ENCODE data around the gene SLC16A5. TPM values are rescaled to one million over a fixed set of nuclear protein-coding genes. Genes with fewer than 3 reads are reported as not detected.
A peak's percentile ranks its signal among the peaks of the same experiment; 100 is the strongest.
"Not testable (repeated sequence)": the region's sequence is repeated elsewhere in the genome, so short reads cannot be mapped to it uniquely, and the experiment has no call there.

SLC16A5 gene
- total RNA-seq, 1 donor from 2014 or later, result 50.9 TPM

DNA sequence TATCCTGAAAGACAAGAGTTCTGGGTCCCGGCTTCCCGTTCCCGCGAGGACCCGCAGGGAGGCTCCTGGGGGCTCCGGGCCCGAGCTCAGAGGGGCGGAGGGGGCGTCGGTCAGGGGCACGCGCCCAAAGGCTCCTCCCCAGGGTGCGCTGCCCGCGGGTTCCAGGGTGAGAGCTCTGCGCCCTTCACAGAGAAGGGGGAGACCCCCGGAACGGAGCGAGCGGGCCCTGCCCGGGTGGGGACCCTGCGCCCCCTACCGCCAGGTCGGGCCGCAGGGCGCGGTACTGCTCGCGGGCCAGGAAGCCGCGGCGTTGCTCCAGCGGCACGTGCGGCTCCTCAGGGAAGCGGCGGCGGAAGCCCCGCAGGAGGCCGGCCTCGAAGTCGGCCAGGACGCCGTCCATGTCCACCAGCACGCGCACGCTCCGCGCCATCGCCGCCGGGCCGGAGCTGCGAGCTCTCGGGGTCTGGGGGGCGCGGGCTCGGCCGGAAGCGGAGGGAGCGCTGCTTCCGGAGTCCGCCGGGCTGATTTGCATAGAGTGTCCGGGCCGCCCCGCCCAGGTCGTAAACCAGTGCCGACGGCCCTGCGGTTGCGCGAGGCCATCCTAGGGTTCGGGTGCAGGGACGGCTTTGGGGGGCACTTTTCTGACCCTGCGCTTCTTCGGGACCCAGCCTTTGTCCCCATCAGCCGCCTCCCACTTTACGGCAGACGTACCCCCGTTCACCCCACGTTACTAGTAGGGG is 43.7 kb downstream of the SLC16A5 start, which contains the start of gene NT5C:
Gene NT5C (minus strand): TSS at position 465 of the 740 bp plus-strand sequence. CDS start 35 bp downstream, at position 430.
- Mint-ChIP-seq H3K36me3 (ENCODE audit: low read depth, unreplicated experiment) (peaks cover 18% of the 10 kb centered on the region), H3K27ac (ENCODE audit: unreplicated experiment) (peak within 1 kb of the TSS; percentile 72), H3K4me3 (ENCODE audit: unreplicated experiment) (peak within 1 kb of the TSS; percentile 71), H3K9me3 (ENCODE audit: unreplicated experiment) (no peaks in the 10 kb centered on the region), H3K4me1 (ENCODE audit: unreplicated experiment) (peaks cover 8% of the 10 kb centered on the region), H3K27me3 (ENCODE audit: unreplicated experiment) (peaks cover 10% of the 10 kb centered on the region)
- TF ChIP-seq, protein P1, sequence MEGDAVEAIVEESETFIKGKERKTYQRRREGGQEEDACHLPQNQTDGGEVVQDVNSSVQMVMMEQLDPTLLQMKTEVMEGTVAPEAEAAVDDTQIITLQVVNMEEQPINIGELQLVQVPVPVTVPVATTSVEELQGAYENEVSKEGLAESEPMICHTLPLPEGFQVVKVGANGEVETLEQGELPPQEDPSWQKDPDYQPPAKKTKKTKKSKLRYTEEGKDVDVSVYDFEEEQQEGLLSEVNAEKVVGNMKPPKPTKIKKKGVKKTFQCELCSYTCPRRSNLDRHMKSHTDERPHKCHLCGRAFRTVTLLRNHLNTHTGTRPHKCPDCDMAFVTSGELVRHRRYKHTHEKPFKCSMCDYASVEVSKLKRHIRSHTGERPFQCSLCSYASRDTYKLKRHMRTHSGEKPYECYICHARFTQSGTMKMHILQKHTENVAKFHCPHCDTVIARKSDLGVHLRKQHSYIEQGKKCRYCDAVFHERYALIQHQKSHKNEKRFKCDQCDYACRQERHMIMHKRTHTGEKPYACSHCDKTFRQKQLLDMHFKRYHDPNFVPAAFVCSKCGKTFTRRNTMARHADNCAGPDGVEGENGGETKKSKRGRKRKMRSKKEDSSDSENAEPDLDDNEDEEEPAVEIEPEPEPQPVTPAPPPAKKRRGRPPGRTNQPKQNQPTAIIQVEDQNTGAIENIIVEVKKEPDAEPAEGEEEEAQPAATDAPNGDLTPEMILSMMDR (IDR thresholded peaks at IDR 0.05; ENCODE audit: unreplicated experiment), result peak; percentile 77
- peak; percentile 79 for DNase-seq (ENCODE audit: low spot score)

DNA sequence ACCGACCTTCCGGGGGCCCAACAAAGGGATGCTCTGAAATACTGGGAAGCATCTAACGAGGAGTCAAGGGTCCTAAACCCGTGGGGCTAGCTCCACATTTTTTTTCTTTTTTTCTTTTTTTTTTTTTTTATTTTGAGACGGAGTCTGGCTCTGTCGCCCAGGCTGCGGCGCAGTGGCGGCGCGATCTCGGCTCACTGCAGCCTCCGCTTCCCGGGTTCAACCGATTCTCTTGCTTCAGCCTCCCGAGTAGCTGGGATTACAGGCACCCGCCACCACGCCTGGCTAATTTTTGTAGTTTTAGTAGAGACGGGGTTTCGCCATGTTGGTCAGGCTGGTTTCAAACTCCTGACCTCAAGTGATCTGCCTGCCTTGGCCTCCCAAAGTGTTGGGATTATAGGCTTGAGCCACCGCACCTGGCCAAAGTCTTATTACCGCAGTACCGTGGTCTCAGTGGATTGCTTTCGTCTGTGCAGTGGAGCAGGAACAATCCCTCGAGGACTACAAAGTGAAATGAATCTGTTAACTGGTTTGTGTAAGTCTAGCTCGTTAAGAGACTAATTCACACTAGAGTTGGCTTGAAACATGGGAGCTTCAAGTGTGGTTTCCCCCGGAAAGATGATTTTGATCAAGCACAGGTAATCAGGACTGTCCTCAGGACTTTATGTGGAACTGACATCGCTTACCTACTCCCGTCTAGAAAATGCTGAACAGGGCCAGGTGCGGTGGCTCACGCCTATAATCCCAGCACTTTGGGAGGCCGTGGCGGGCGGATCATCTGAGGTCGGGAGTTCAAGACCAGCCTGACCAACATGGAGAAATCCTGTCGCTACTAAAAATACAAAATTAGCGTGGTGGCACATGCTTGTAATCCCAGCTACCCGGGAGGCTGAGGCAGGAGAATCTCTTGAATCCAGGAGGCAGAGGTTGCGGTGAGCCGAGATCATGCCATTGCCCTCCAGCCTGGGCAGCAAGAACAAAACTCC is 44.6 kb downstream of the SLC16A5 start:
- peaks cover 20% of the 10 kb centered on the region for H3K36me3 Mint-ChIP-seq (ENCODE audit: low read depth, unreplicated experiment)
- DNase-seq (ENCODE audit: low spot score); H3K9me3 Mint-ChIP-seq (ENCODE audit: unreplicated experiment); H3K27me3 Mint-ChIP-seq (ENCODE audit: unreplicated experiment); H3K4me1 Mint-ChIP-seq (ENCODE audit: unreplicated experiment): not testable (repeated sequence)
- peak overlapping the region; percentile 72 for H3K27ac Mint-ChIP-seq (ENCODE audit: unreplicated experiment)
- peak overlapping the region; percentile 71 for H3K4me3 Mint-ChIP-seq (ENCODE audit: unreplicated experiment)

DNA sequence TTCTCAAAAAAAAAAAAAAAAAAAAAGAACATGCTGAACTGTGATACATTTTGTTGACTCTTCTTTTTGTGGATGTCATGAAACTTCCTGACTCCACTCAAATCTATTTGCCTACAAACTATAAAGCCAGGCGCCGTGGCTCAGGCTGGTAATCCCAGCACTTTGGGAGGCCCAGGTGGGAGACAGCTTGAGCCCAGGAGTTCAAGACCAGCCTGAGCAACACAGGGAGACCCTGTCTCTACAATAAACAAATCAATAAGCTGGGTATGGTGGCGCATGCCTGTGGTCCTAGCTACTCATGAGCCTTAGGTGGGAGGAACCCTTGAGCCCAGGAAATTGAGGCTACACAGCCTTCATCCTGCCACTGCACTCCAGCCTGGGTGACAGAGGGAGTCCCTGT is 45.2 kb downstream of the SLC16A5 start:
- no peak overlapping the region for H3K4me3 Mint-ChIP-seq (ENCODE audit: unreplicated experiment)
- TF ChIP-seq, protein P1 (IDR thresholded peaks at IDR 0.05; ENCODE audit: unreplicated experiment), result no peak
- peaks cover 8% of the 10 kb centered on the region for H3K4me1 Mint-ChIP-seq (ENCODE audit: unreplicated experiment)

DNA sequence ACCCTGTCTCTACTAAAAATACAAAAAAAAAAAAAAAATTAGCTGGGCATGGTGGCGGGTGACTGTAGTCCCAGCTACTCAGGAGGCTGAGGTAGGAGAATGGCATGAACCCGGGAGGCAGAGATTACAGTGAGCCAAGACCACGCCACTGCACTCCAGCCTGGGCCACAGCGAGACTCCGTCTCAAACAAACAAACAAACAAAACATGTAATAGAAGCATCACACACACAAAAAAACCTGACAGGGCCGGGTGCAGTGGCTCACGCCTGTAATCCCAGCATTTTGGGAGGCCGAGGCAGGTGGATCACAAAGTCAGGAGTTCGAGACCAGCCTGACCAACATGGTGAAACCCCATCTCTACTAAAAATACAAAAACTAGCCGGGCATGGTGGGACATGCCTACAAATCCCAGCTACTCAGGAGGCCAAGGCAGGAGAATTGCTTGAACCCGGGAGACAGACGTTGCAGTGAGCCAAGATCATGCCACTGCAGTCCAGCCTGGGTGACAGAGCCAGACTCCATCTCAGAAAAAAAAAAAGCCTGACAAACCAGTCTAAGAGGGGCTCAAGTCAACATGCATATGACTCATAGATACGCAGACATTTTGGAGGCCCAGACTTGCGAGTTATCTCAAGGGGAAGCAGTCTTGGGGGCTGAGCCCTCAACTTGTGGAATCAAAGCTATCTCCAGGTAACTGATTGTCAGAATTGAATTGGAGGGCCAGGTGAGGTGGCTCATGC is 46.0 kb downstream of the SLC16A5 start:
- H3K27ac Mint-ChIP-seq (ENCODE audit: unreplicated experiment); H3K27me3 Mint-ChIP-seq (ENCODE audit: unreplicated experiment); H3K9me3 Mint-ChIP-seq (ENCODE audit: unreplicated experiment); H3K4me3 Mint-ChIP-seq (ENCODE audit: unreplicated experiment); H3K4me1 Mint-ChIP-seq (ENCODE audit: unreplicated experiment); DNase-seq (ENCODE audit: low spot score): not testable (repeated sequence)
- H3K36me3 Mint-ChIP-seq (ENCODE audit: low read depth, unreplicated experiment), result peaks cover 16% of the 10 kb centered on the region

More for the DNA sequence above, 45.2 kb downstream of the SLC16A5 start:
- H3K27me3 Mint-ChIP-seq (ENCODE audit: unreplicated experiment), result peaks cover 10% of the 10 kb centered on the region
- H3K27ac Mint-ChIP-seq (ENCODE audit: unreplicated experiment), result no peak overlapping the region
- peaks cover 20% of the 10 kb centered on the region for H3K36me3 Mint-ChIP-seq (ENCODE audit: low read depth, unreplicated experiment)
- H3K9me3 Mint-ChIP-seq (ENCODE audit: unreplicated experiment), result no peaks in the 10 kb centered on the region
- no peak for DNase-seq (ENCODE audit: low spot score)

DNA sequence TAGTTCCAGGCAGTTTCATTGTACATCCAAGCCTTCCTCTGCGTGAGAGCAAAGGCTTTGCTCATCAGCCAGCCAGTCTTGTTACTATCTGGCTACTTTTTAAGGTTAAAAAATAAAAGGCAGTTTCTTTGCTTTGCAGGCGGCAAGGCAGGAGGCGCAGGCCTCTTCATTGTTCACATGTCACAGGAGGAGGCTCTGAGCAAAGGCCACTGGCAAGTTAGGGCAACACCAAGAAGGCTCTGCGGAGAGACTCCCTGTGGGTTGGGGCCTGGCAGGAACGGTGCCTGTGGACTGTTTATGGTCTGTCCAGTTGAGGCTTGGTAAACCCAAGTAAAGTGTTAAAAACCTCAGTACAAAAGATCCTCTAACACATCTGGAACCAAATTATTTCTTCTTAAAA is 47.7 kb downstream of the SLC16A5 start:
- Mint-ChIP-seq H3K27me3 (ENCODE audit: unreplicated experiment) (peaks cover 6% of the 10 kb centered on the region), H3K9me3 (ENCODE audit: unreplicated experiment) (no peaks in the 10 kb centered on the region), H3K36me3 (ENCODE audit: low read depth, unreplicated experiment) (peaks cover 19% of the 10 kb centered on the region), H3K27ac (ENCODE audit: unreplicated experiment) (no peak overlapping the region), H3K4me1 (ENCODE audit: unreplicated experiment) (peaks cover 4% of the 10 kb centered on the region), H3K4me3 (ENCODE audit: unreplicated experiment) (peak overlapping the region; percentile 57)
- TF ChIP-seq, protein P1 (IDR thresholded peaks at IDR 0.05; ENCODE audit: unreplicated experiment), result no peak
- no peak for DNase-seq (ENCODE audit: low spot score)

Measured in endothelial cell (in vitro differentiated cells).